ENCODE measurements around the gene NFKB2.

The NFKB2 gene

GRCh38 chr10:102429468-102429867 lies 34.0 kb downstream of the NFKB2 start:
- TF ChIP-seq SUZ12 (IDR thresholded peaks at IDR 0.05) (no peak), FOXK2 (IDR thresholded peaks at IDR 0.05) (no peak), PKNOX1 (IDR thresholded peaks at IDR 0.05) (no peak), CTBP1 (IDR thresholded peaks at IDR 0.05; ENCODE audit: borderline replicate concordance) (no peak), HDGF (IDR thresholded peaks at IDR 0.05; ENCODE audit: borderline replicate concordance) (no peak), FOXA1 (IDR thresholded peaks at IDR 0.05) (no peak), ARNT (IDR thresholded peaks at IDR 0.05) (no peak), L3MBTL2 (conservative IDR thresholded peaks at IDR 0.05) (no peak), FOXM1 (IDR thresholded peaks at IDR 0.05; ENCODE audit: borderline replicate concordance) (no peak), ELF4 (IDR thresholded peaks at IDR 0.05) (no peak), ZNF384 (IDR thresholded peaks at IDR 0.05) (no peak), BHLHE40 (IDR thresholded peaks at IDR 0.05; ENCODE audit: borderline replicate concordance) (no peak), TARDBP (IDR thresholded peaks at IDR 0.05) (no peak), SP1 (IDR thresholded peaks at IDR 0.05) (no peak), NFRKB (IDR thresholded peaks at IDR 0.05) (no peak), LEF1 (IDR thresholded peaks at IDR 0.05; ENCODE audit: borderline replicate concordance) (no peak)
- CTCF ChIA-PET, result no interaction called here
- POLR2A ChIA-PET, result interaction anchor here (4.2 kb wide), 1 partner anchor 21 kb away, joined by 62 read pairs; the partner anchor contains the start of gene C10orf95
- DNase-seq (ENCODE audit: extremely low spot score), result no peak

GRCh38 chr10:102431452-102432124 lies 36.1 kb downstream of the NFKB2 start:
- ChIA-PET POLR2A (interaction anchor here (0.7 to 4.2 kb wide), 17 partner anchors 9 to 199 kb away, joined by 3 to 75 read pairs (median 4); partner anchors contain the start of genes C10orf95, FBXL15 and GBF1), CTCF (interaction anchor here (0.5 to 1.4 kb wide), 4 partner anchors 10 to 32 kb away, joined by 3 to 6 read pairs (median 3); partner anchors contain the start of gene FBXL15)
- TF ChIP-seq TARDBP (IDR thresholded peaks at IDR 0.05) (no peak), L3MBTL2 (conservative IDR thresholded peaks at IDR 0.05) (no peak), LEF1 (IDR thresholded peaks at IDR 0.05; ENCODE audit: borderline replicate concordance) (no peak), PKNOX1 (IDR thresholded peaks at IDR 0.05) (no peak), BHLHE40 (IDR thresholded peaks at IDR 0.05; ENCODE audit: borderline replicate concordance) (no peak), NFRKB (IDR thresholded peaks at IDR 0.05) (no peak), CTBP1 (IDR thresholded peaks at IDR 0.05; ENCODE audit: borderline replicate concordance) (no peak), FOXM1 (IDR thresholded peaks at IDR 0.05; ENCODE audit: borderline replicate concordance) (no peak), HDGF (IDR thresholded peaks at IDR 0.05; ENCODE audit: borderline replicate concordance) (no peak), FOXA1 (IDR thresholded peaks at IDR 0.05) (no peak), SP1 (IDR thresholded peaks at IDR 0.05) (no peak), ELF4 (IDR thresholded peaks at IDR 0.05) (no peak), SUZ12 (IDR thresholded peaks at IDR 0.05) (no peak), FOXK2 (IDR thresholded peaks at IDR 0.05) (no peak)
- no peak for DNase-seq (ENCODE audit: extremely low spot score)

- DNase-seq (ENCODE audit: extremely low spot score), result peak; percentile 95
- TF ChIP-seq LEF1 (IDR thresholded peaks at IDR 0.05; ENCODE audit: borderline replicate concordance) (peak; percentile 99), TARDBP (IDR thresholded peaks at IDR 0.05) (no peak), ELF4 (IDR thresholded peaks at IDR 0.05) (no peak; the same call in 1 of the 2 replicates), L3MBTL2 (conservative IDR thresholded peaks at IDR 0.05) (peak; percentile 27), ZNF384 (IDR thresholded peaks at IDR 0.05) (peak; percentile 87), FOXM1 (IDR thresholded peaks at IDR 0.05; ENCODE audit: borderline replicate concordance) (peak; percentile 59; the same call in 1 of the 2 replicates), SUZ12 (IDR thresholded peaks at IDR 0.05) (no peak)
- ChIA-PET POLR2A (interaction anchor here (0.6 to 4.2 kb wide), 23 partner anchors 8 to 365 kb away, joined by 3 to 75 read pairs (median 4); partner anchors contain the start of genes C10orf95, FBXL15 and GBF1), CTCF (interaction anchor here (0.6 to 1.4 kb wide), 6 partner anchors 9 to 152 kb away, joined by 3 to 6 read pairs (median 4); partner anchors contain the start of gene FBXL15)
Observed at GRCh38 chr10:102432162-102432950, 36.9 kb downstream of the NFKB2 start, which contains the start of gene CUEDC2. Gene CUEDC2, minus strand, starts transcription at chr10:102432574. Its CDS starts 7,386 bp downstream, at chr10:102425188.

- no peak for TF ChIP-seq PKNOX1 (IDR thresholded peaks at IDR 0.05)
- POLR2A ChIA-PET, result interaction anchor here (1.1 to 4.2 kb wide), 2 partner anchors 17 to 39 kb away, joined by 4 to 62 read pairs; partner anchors contain the start of gene C10orf95
- no peak for DNase-seq (ENCODE audit: extremely low spot score)
- CTCF ChIA-PET, result interaction anchor here (1.1 kb wide), 1 partner anchor 11 kb away, joined by 4 read pairs; no protein-coding TSS in a partner anchor
Observed at GRCh38 chr10:102433619-102434046, 38.1 kb downstream of the NFKB2 start.

GRCh38 chr10:102434394-102435132 lies 39.1 kb downstream of the NFKB2 start:
- TF ChIP-seq ZNF384 (IDR thresholded peaks at IDR 0.05) (peak; percentile 46), L3MBTL2 (conservative IDR thresholded peaks at IDR 0.05) (no peak), TARDBP (IDR thresholded peaks at IDR 0.05) (no peak)
- ChIA-PET POLR2A (interaction anchor here (1.1 to 2.1 kb wide), 4 partner anchors 14 to 29 kb away, joined by 3 to 18 read pairs (median 4); partner anchors contain the start of genes C10orf95 and FBXL15), CTCF (interaction anchor here (1.8 kb wide), 1 partner anchor 11 kb away, joined by 5 read pairs; no protein-coding TSS in a partner anchor)
- no peak for DNase-seq (ENCODE audit: extremely low spot score)

All from HEK293T (cell line).